ENCODE data around the gene RAB3IL1. TPM values are rescaled to one million over a fixed set of nuclear protein-coding genes. Genes with fewer than 3 reads are reported as not detected.
A peak's percentile ranks its signal among the peaks of the same experiment; 100 is the strongest.
"Not testable (repeated sequence)": the region's sequence is repeated elsewhere in the genome, so short reads cannot be mapped to it uniquely, and the experiment has no call there.

RAB3IL1 gene, protein sequence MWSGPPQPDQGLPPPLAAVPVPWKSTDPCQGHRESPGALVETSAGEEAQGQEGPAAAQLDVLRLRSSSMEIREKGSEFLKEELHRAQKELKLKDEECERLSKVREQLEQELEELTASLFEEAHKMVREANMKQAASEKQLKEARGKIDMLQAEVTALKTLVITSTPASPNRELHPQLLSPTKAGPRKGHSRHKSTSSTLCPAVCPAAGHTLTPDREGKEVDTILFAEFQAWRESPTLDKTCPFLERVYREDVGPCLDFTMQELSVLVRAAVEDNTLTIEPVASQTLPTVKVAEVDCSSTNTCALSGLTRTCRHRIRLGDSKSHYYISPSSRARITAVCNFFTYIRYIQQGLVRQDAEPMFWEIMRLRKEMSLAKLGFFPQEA
- total RNA-seq (10 to 100 TPM in 3 of 9 donors, 1 to 10 TPM in 6; 4.7 to 22.0 (median 7.7) TPM), polyA plus RNA-seq (1 to 10 TPM; 6.0 to 7.5 TPM)
- long read RNA-seq, donor 1, partial matches to known transcripts = 3 of 6 reads
- long read RNA-seq, donor 1, other reads (novel, unspliced or antisense) = 1 of 6 reads
- long read RNA-seq, donor 2, partial matches to known transcripts = 0 of 1 reads
- long read RNA-seq, donor 2, other reads (novel, unspliced or antisense) = 1 of 1 reads
- long read RNA-seq, donor 3, partial matches to known transcripts = 0 of 4 reads
- long read RNA-seq, donor 3, other reads (novel, unspliced or antisense) = 3 of 4 reads

DNA sequence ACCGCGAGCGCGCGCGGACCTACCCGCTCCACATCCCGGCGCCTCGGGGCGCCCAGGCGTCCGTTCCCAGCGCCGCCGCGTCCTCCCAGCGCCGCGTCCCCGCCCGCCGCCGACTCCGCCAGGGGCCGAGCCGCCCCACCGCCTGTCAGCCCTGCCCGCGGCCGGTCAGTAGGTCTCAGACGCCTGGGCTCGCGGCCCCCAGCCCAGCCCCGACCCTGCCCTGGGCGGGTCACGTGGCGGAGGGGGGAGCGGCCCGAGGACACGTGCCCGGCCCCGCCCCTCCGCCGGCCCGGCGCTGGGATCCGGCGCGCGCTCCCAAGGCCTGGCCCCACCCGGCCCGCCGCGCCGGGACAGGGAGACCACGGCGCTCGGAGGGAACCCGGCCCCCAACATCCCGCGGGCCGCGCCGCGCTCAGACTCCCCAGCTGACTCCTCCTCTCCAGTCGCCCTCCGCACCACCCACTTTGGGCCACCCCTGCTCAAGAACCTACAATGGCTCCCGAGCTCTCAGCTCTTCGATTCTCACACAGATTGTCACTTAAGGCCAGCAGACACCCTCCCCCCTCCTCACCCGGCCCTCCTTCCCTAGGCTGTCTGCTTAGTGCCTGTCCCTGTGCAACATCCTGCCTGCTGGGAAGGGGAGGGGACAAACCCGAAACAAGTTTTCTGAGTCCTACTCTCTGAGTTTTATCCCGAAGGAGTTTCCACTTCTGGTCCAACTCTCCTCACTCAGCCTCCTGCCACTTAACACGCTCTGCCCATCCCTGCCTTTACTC lies at the start of gene RAB3IL1:
Gene RAB3IL1, minus strand, starts transcription at position 233 of the 776 bp plus-strand sequence. Its CDS starts 199 bp downstream, at position 34.
- 2 to 4% (median 3%) methylated on average over 39 to 74 of the region's 74 CpGs for WGBS, 4 donors
- H3K27me3 ChIP-seq = peaks cover 0 to 5% (median 0%) of the 10 kb centered on the region in 9 donors
- DNase-seq = peak; percentile 78 to 88 (median 79)
- peaks cover 0 to 68% (median 27%) of the 10 kb centered on the region in 12 donors for H3K4me1 ChIP-seq
- ATAC-seq = peak; percentile 26 to 88 (median 82)
- peak in 1 of 2 donors; percentile 48 for TF ChIP-seq POLR2A (IDR thresholded peaks at IDR 0.05)
- TF ChIP-seq, protein P1, sequence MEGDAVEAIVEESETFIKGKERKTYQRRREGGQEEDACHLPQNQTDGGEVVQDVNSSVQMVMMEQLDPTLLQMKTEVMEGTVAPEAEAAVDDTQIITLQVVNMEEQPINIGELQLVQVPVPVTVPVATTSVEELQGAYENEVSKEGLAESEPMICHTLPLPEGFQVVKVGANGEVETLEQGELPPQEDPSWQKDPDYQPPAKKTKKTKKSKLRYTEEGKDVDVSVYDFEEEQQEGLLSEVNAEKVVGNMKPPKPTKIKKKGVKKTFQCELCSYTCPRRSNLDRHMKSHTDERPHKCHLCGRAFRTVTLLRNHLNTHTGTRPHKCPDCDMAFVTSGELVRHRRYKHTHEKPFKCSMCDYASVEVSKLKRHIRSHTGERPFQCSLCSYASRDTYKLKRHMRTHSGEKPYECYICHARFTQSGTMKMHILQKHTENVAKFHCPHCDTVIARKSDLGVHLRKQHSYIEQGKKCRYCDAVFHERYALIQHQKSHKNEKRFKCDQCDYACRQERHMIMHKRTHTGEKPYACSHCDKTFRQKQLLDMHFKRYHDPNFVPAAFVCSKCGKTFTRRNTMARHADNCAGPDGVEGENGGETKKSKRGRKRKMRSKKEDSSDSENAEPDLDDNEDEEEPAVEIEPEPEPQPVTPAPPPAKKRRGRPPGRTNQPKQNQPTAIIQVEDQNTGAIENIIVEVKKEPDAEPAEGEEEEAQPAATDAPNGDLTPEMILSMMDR (IDR thresholded peaks at IDR 0.05) = no peak
- H3K27ac ChIP-seq = peak within 1 kb of the TSS; percentile 26 to 92 (median 78)
- H3K36me3 ChIP-seq = no peaks in the 10 kb centered on the region
- peak within 1 kb of the TSS; percentile 37 to 85 (median 68) for H3K4me3 ChIP-seq
- intact Hi-C loops (cut with DNase I) = no loop called here
- no peaks in the 10 kb centered on the region for H3K9me3 ChIP-seq

DNA sequence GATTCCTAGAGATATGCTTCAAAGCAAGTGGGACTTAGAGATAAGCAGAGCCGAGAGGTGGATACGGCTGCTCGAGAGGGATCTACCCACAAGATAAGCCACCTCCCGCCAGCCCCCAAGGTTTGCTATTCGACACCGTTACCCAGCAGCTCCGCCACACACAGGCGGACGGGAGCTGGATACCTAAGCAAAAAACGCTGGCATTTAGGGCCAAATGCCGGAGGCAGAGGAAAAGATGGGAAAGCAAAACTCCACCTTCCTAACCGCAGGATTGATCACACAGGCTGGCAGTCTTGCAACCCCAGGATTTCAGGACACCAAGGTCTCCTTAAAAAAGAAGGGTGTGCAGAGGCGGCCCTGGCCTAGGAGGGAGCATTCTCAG lies 49.4 kb upstream of the RAB3IL1 start:
- 0 to 2% (median 0%) methylated on average over 13 of the region's 13 CpGs for whole genome bisulfite sequencing, 4 donors
- Histone ChIP-seq H3K4me3 (peak overlapping the region; percentile 66 to 98 (median 92)), H3K27me3 (no peaks in the 10 kb centered on the region), H3K9me3 (no peaks in the 10 kb centered on the region), H3K4me1 (peaks cover 19 to 83% (median 61%) of the 10 kb centered on the region in 12 donors), H3K36me3 (peaks cover 0 to 35% (median 29%) of the 10 kb centered on the region in 9 donors), H3K27ac (peak overlapping the region; percentile 94 to 100 (median 99))
- intact Hi-C loops (cut with DNase I) = loop anchor here in 3 of 10 donors (1.0 to 10.0 kb wide), 4 partner anchors 59 to 141 kb away; no protein-coding TSS in a partner anchor
- TF ChIP-seq, protein P1 (IDR thresholded peaks at IDR 0.05) = no peak
- no peak for TF ChIP-seq POLR2A (IDR thresholded peaks at IDR 0.05)
- ATAC-seq (no peak), DNase-seq (peak in 1 of 5 donors; percentile 37)

DNA sequence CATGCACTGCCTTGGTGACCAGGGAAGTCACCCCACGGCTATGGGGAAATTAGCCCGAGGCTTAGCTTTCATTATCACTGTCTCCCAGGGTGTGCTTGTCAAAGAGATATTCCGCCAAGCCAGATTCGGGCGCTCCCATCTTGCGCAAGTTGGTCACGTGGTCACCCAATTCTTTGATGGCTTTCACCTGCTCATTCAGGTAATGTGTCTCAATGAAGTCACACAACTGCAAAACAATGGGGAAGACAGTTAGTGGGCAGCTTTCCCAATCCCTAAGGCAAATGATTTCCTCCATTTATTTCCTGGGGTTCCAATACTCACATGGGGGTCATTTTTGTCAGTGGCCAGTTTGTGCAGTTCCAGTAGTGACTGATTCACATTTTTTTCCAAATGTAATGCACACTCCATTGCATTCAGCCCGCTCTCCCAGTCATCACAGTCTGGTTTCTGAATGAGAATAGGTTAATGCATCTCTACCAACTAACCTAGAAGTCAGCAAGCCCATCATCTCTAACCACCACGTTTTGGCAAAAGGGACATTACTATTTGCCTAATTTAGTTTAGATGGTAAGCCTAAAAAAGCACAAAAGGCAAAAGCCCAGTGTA lies 47.4 kb upstream of the RAB3IL1 start:
- peaks cover 0 to 39% (median 29%) of the 10 kb centered on the region in 9 donors for H3K36me3 ChIP-seq
- not testable (repeated sequence) for ATAC-seq, DNase-seq, H3K9me3 ChIP-seq, H3K27me3 ChIP-seq
- intact Hi-C loops (cut with DNase I) = loop anchor here in 5 of 10 donors (5.0 to 10.0 kb wide), 5 partner anchors 72 to 167 kb away; partner anchors contain the start of gene FADS3 (in 2 of the 5)
- peak overlapping the region; percentile 24 to 98 (median 92) for H3K4me3 ChIP-seq
- H3K27ac ChIP-seq = peak overlapping the region in 8 of 12 donors; percentile 58 to 100 (median 99)
- WGBS, 4 donors = 61 to 73% (median 64%) methylated on average over 9 of the region's 9 CpGs
- H3K4me1 ChIP-seq = peaks cover 8 to 76% (median 58%) of the 10 kb centered on the region in 12 donors

All from heart left ventricle (tissue), 16 donors.